SK-N-SH (cell line): ENCODE measurements around the gene ARHGEF10L.

Experiments
- EP300 ChIP-seq, 2 experiments: IDR thresholded peaks; 2 replicates each; pipeline versions ENCODE4 v1.4.0 to v1.6.1; 2012; ENCODE audit warnings: borderline replicate concordance in 1 of 2, low read depth in 1 of 2, low read length in 1 of 2
- GATA2 ChIP-seq: sonication (generic); formaldehyde crosslinking; IDR thresholded peaks from 2 replicates; pipeline ENCODE4 v1.5.0; 2020; ENCODE audit warnings: mild to moderate bottlenecking, missing genetic modification reagents
- MXI1 ChIP-seq: IDR thresholded peaks from 2 replicates; pipeline ENCODE4 v1.6.1; 2012; ENCODE audit warnings: mild to moderate bottlenecking, low read depth, low read length, improper control_type of control experiment
- NRF1 ChIP-seq: IDR thresholded peaks from 2 replicates; pipeline ENCODE4 v1.6.1; 2012; ENCODE audit warnings: low read depth, mild to moderate bottlenecking, low read length
- RAD21 ChIP-seq: IDR thresholded peaks from 2 replicates; pipeline ENCODE4 v1.6.1; 2012; ENCODE audit warnings: mild to moderate bottlenecking, low read length
- RFX5 ChIP-seq: IDR thresholded peaks from 2 replicates; pipeline ENCODE4 v1.6.1; 2012; ENCODE audit warnings: mild to moderate bottlenecking, improper control_type of control experiment, low read length
- TAF1 ChIP-seq: IDR thresholded peaks from 2 replicates; pipeline ENCODE4 v1.6.1; 2012; ENCODE audit warnings: low read depth, mild to moderate bottlenecking, low read length, moderate library complexity, borderline replicate concordance
- TF ChIP-seq, protein P1 (sequence below): fragments of 200-600 bp; sonication (generic); IDR thresholded peaks from 2 replicates; pipeline ENCODE4 v1.6.1; 2017; ENCODE audit warnings: antibody characterized with exemption, mild to moderate bottlenecking, moderate library complexity
- TF ChIP-seq, protein P2 (sequence below): fragments of 150-350 bp; IDR thresholded peaks from 2 replicates; pipeline ENCODE4 v1.6.1; 2016; ENCODE audit warnings: mild to moderate bottlenecking, low read depth, low read length
- TF ChIP-seq, protein P3 (sequence below): fragments of 150-350 bp; IDR thresholded peaks from 2 replicates; pipeline ENCODE4 v1.6.1; 2017; ENCODE audit warnings: antibody characterized with exemption, low read length, low read depth, borderline replicate concordance
- TF ChIP-seq, protein P4 (sequence below): IDR thresholded peaks from 2 replicates; pipeline ENCODE4 v1.6.1; 2012; ENCODE audit warnings: mild to moderate bottlenecking, low read depth, low read length, moderate library complexity
- TF ChIP-seq, protein P5 (sequence below): IDR thresholded peaks from 2 replicates; pipeline ENCODE4 v1.4.0; 2012; ENCODE audit warnings: low read depth

DNA sequence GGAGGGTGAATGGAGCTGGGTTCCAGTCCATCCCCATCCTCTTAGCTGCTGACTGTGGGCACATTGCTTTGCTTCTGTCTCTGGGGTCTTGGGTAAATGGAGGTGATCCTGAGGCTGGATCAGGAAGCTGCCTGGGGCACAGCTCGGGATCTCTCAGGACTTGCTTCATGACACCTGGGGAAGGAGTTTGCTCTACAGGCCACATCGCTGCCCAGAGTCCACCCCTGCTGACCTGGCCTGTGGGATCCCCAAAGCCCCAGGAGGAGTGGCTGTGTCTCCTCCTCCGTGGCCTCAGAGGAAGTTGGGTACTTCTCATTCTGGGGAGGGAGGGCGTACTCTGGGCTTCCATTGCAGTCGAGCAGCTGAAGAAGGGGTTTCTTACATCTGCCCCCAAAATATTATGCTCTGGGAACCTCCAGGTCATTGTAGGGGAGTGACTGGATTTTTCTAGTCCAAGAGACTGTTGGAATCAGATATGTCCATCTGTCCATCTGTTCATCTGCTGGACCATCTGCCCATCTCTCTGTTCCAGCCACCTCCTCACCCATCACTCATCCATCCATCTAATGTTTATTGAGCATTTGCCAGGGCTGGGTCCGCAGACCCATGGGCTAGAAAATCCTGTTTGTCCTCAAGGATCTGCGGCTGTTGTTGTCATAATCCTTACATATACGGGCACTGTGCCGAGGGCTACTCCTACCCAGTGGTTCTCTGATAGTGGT is 45.9 kb downstream of the ARHGEF10L start:
- TF ChIP-seq GATA2 (CRISPR knock-in tag) (no peak), EP300 (IDR thresholded peaks at IDR 0.05; ENCODE audit: borderline replicate concordance in 1 of 2, low read depth in 1 of 2, low read length in 1 of 2) (no peak), RFX5 (no peak), RAD21 (no peak), TAF1 (no peak), NRF1 (no peak), MXI1 (no peak)
- TF ChIP-seq, protein P1, sequence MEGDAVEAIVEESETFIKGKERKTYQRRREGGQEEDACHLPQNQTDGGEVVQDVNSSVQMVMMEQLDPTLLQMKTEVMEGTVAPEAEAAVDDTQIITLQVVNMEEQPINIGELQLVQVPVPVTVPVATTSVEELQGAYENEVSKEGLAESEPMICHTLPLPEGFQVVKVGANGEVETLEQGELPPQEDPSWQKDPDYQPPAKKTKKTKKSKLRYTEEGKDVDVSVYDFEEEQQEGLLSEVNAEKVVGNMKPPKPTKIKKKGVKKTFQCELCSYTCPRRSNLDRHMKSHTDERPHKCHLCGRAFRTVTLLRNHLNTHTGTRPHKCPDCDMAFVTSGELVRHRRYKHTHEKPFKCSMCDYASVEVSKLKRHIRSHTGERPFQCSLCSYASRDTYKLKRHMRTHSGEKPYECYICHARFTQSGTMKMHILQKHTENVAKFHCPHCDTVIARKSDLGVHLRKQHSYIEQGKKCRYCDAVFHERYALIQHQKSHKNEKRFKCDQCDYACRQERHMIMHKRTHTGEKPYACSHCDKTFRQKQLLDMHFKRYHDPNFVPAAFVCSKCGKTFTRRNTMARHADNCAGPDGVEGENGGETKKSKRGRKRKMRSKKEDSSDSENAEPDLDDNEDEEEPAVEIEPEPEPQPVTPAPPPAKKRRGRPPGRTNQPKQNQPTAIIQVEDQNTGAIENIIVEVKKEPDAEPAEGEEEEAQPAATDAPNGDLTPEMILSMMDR, result no peak
- TF ChIP-seq, protein P2, sequence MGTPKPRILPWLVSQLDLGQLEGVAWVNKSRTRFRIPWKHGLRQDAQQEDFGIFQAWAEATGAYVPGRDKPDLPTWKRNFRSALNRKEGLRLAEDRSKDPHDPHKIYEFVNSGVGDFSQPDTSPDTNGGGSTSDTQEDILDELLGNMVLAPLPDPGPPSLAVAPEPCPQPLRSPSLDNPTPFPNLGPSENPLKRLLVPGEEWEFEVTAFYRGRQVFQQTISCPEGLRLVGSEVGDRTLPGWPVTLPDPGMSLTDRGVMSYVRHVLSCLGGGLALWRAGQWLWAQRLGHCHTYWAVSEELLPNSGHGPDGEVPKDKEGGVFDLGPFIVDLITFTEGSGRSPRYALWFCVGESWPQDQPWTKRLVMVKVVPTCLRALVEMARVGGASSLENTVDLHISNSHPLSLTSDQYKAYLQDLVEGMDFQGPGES, result no peak
- TF ChIP-seq, protein P3, sequence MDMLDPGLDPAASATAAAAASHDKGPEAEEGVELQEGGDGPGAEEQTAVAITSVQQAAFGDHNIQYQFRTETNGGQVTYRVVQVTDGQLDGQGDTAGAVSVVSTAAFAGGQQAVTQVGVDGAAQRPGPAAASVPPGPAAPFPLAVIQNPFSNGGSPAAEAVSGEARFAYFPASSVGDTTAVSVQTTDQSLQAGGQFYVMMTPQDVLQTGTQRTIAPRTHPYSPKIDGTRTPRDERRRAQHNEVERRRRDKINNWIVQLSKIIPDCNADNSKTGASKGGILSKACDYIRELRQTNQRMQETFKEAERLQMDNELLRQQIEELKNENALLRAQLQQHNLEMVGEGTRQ, result no peak
- TF ChIP-seq, protein P4, sequence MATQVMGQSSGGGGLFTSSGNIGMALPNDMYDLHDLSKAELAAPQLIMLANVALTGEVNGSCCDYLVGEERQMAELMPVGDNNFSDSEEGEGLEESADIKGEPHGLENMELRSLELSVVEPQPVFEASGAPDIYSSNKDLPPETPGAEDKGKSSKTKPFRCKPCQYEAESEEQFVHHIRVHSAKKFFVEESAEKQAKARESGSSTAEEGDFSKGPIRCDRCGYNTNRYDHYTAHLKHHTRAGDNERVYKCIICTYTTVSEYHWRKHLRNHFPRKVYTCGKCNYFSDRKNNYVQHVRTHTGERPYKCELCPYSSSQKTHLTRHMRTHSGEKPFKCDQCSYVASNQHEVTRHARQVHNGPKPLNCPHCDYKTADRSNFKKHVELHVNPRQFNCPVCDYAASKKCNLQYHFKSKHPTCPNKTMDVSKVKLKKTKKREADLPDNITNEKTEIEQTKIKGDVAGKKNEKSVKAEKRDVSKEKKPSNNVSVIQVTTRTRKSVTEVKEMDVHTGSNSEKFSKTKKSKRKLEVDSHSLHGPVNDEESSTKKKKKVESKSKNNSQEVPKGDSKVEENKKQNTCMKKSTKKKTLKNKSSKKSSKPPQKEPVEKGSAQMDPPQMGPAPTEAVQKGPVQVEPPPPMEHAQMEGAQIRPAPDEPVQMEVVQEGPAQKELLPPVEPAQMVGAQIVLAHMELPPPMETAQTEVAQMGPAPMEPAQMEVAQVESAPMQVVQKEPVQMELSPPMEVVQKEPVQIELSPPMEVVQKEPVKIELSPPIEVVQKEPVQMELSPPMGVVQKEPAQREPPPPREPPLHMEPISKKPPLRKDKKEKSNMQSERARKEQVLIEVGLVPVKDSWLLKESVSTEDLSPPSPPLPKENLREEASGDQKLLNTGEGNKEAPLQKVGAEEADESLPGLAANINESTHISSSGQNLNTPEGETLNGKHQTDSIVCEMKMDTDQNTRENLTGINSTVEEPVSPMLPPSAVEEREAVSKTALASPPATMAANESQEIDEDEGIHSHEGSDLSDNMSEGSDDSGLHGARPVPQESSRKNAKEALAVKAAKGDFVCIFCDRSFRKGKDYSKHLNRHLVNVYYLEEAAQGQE, result no peak
- TF ChIP-seq, protein P5, sequence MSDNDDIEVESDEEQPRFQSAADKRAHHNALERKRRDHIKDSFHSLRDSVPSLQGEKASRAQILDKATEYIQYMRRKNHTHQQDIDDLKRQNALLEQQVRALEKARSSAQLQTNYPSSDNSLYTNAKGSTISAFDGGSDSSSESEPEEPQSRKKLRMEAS, result no peak
